SU-DHL-6 (cell line): ENCODE results near the gene OSR1.

Experiments used
- H2AFZ ChIP-seq: fragments of 200-600 bp; sonication (generic); 2 replicates; pipeline ENCODE4 v1.6.1; 2014; ENCODE audit warnings: low read depth, mild to moderate bottlenecking, moderate library complexity, mixed read lengths, antibody characterized with exemption, low read length; ENCODE audit not compliant: severe bottlenecking
- H3F3A ChIP-seq: fragments of 200-600 bp; shearing (Covaris generic); 2 replicates; pipeline ENCODE4 v1.6.0; 2016; ENCODE audit warnings: antibody characterized with exemption, mild to moderate bottlenecking; ENCODE audit not compliant: insufficient read depth
- H3K27ac ChIP-seq: fragments of 200-600 bp; sonication (generic); 2 replicates; pipeline ENCODE4 v1.5.1; 2016; ENCODE audit warnings: low read depth, mild to moderate bottlenecking, low read length, moderate library complexity, mixed read lengths
- H3K27me3 ChIP-seq: fragments of 200-600 bp; sonication (generic), shearing (Covaris generic); 2 replicates; pipeline ENCODE4 v1.6.0; 2014; ENCODE audit warnings: mild to moderate bottlenecking, low read length
- H3K36me3 ChIP-seq: fragments of 200-600 bp; sonication (generic); 2 replicates; pipeline ENCODE4 v1.6.1; 2014; ENCODE audit warnings: mild to moderate bottlenecking, low read length, mixed read lengths
- H3K4me2 ChIP-seq: fragments of 300-600, 200-600 bp; shearing (Covaris generic), sonication (generic); 2 replicates; pipeline ENCODE4 v1.6.0; 2014; ENCODE audit warnings: low read length, low read depth, mild to moderate bottlenecking; ENCODE audit not compliant: poor library complexity, severe bottlenecking
- H3K4me3 ChIP-seq: fragments of 200-600 bp; sonication (generic); 2 replicates; pipeline ENCODE4 v1.5.1; 2014; ENCODE audit warnings: antibody characterized with exemption, low read length, mild to moderate bottlenecking, mixed read lengths; ENCODE audit not compliant: insufficient read depth, poor library complexity, severe bottlenecking
- H3K79me2 ChIP-seq: fragments of 200-600 bp; sonication (generic); 2 replicates; pipeline ENCODE4 v1.6.1; 2014; ENCODE audit warnings: mild to moderate bottlenecking, low read length, moderate library complexity; ENCODE audit not compliant: insufficient read depth
- H3K9ac ChIP-seq: fragments of 200-600 bp; sonication (generic); 2 replicates; pipeline ENCODE4 v1.7.0; 2014; ENCODE audit warnings: mild to moderate bottlenecking, low read length
- H3K9me2 ChIP-seq: fragments of 200-600 bp; sonication (generic); replicated peaks from 2 replicates; pipeline ENCODE4 v1.6.1; 2014; ENCODE audit warnings: low read length; ENCODE audit not compliant: insufficient read depth
- H3K9me3 ChIP-seq: fragments of 200-600 bp; sonication (generic); 2 replicates; pipeline ENCODE4 v1.6.1; 2014; ENCODE audit warnings: low read length, mixed read lengths; ENCODE audit not compliant: insufficient read depth
- H4K20me1 ChIP-seq: fragments of 200-600 bp; sonication (generic); 2 replicates; pipeline ENCODE4 v1.6.1; 2014; ENCODE audit warnings: low read depth, mild to moderate bottlenecking, antibody characterized with exemption, low read length, moderate library complexity, mixed read lengths
- EZH2phosphoT487 ChIP-seq: fragments of 200-600 bp; sonication (generic), shearing (Covaris generic); conservative IDR thresholded peaks from 2 replicates; pipeline ENCODE4 v1.6.1; 2018; ENCODE audit warnings: mild to moderate bottlenecking, antibody characterized with exemption, low read length, moderate library complexity, mixed read lengths
- TF ChIP-seq, protein P1 (sequence below): fragments of 200-600 bp; sonication (generic); IDR thresholded peaks from one replicate; pipeline ENCODE4 v1.5.1; 2017; ENCODE audit warnings: antibody characterized with exemption, mild to moderate bottlenecking, low read length, moderate library complexity; ENCODE audit not compliant: insufficient read depth, poor library complexity, severe bottlenecking

OSR1 gene

DNA sequence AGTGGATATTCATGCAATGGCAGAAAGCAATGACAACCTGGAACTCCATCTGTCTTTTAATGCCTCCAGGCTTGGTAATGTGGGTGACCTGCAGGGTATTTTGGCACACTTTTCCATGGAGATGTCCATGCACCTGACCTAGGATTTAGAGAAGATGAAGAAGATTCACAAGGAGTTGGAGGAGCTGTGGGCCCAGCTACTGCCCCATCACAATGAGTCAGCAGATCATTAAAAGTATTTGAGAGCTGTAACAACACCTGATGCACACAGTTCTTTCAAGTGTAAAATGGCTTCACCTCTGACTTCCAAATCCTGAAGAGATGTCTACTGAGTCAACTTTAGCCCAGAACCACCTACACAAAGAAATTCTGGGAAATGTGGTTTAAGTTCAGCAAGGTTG is 22.1 kb upstream of the OSR1 start:
- Histone ChIP-seq H3K27ac (no peak overlapping the region), H3K4me3 (no peak overlapping the region), H3K9me3 (no peaks in the 10 kb centered on the region), H3K4me2 (no peak overlapping the region), H3K36me3 (no peaks in the 10 kb centered on the region), H3K27me3 (no peaks in the 10 kb centered on the region), H2AFZ (no peak overlapping the region), H3F3A (no peaks in the 10 kb centered on the region), H3K9me2 (no peaks in the 10 kb centered on the region), H4K20me1 (no peaks in the 10 kb centered on the region), H3K79me2 (no peaks in the 10 kb centered on the region), H3K9ac (no peak overlapping the region)
- TF ChIP-seq, protein P1, sequence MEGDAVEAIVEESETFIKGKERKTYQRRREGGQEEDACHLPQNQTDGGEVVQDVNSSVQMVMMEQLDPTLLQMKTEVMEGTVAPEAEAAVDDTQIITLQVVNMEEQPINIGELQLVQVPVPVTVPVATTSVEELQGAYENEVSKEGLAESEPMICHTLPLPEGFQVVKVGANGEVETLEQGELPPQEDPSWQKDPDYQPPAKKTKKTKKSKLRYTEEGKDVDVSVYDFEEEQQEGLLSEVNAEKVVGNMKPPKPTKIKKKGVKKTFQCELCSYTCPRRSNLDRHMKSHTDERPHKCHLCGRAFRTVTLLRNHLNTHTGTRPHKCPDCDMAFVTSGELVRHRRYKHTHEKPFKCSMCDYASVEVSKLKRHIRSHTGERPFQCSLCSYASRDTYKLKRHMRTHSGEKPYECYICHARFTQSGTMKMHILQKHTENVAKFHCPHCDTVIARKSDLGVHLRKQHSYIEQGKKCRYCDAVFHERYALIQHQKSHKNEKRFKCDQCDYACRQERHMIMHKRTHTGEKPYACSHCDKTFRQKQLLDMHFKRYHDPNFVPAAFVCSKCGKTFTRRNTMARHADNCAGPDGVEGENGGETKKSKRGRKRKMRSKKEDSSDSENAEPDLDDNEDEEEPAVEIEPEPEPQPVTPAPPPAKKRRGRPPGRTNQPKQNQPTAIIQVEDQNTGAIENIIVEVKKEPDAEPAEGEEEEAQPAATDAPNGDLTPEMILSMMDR = no peak
- TF ChIP-seq EZH2phosphoT487 = no peak

GRCh38 chr2:19378939-19379338 is 20.5 kb upstream of the OSR1 start:
- H3F3A ChIP-seq = no peaks in the 10 kb centered on the region
- H3K4me3 ChIP-seq = no peak overlapping the region
- H4K20me1 ChIP-seq = no peaks in the 10 kb centered on the region
- H3K9me2 ChIP-seq = no peaks in the 10 kb centered on the region
- H3K9me3 ChIP-seq = no peaks in the 10 kb centered on the region
- no peaks in the 10 kb centered on the region for H3K27me3 ChIP-seq
- no peak overlapping the region for H3K4me2 ChIP-seq
- H2AFZ ChIP-seq = no peak overlapping the region
- no peak overlapping the region for H3K9ac ChIP-seq
- H3K27ac ChIP-seq = no peak overlapping the region
- TF ChIP-seq, protein P1 = no peak
- TF ChIP-seq EZH2phosphoT487 = no peak
- H3K36me3 ChIP-seq = no peaks in the 10 kb centered on the region
- H3K79me2 ChIP-seq = no peaks in the 10 kb centered on the region

GRCh38 chr2:19377717-19378116 is 19.3 kb upstream of the OSR1 start:
- no peaks in the 10 kb centered on the region for H3K27me3 ChIP-seq
- no peaks in the 10 kb centered on the region for H3K36me3 ChIP-seq
- H3K79me2 ChIP-seq = no peaks in the 10 kb centered on the region
- H3K4me2 ChIP-seq = no peak overlapping the region
- H4K20me1 ChIP-seq = no peaks in the 10 kb centered on the region
- no peaks in the 10 kb centered on the region for H3K9me2 ChIP-seq
- no peak for TF ChIP-seq EZH2phosphoT487
- H3K4me3 ChIP-seq = no peak overlapping the region
- H3K27ac ChIP-seq = no peak overlapping the region
- no peak overlapping the region for H2AFZ ChIP-seq
- H3K9ac ChIP-seq = no peak overlapping the region
- H3K9me3 ChIP-seq = no peaks in the 10 kb centered on the region
- no peaks in the 10 kb centered on the region for H3F3A ChIP-seq

GRCh38 chr2:19373352-19373751 is 14.9 kb upstream of the OSR1 start:
- H3K4me2 ChIP-seq = no peak overlapping the region
- TF ChIP-seq, protein P1 = no peak
- TF ChIP-seq EZH2phosphoT487 = no peak
- H3K36me3 ChIP-seq = no peaks in the 10 kb centered on the region
- H3K9me3 ChIP-seq = no peaks in the 10 kb centered on the region
- H3F3A ChIP-seq = no peaks in the 10 kb centered on the region
- H3K27me3 ChIP-seq = no peaks in the 10 kb centered on the region
- no peak overlapping the region for H2AFZ ChIP-seq
- no peaks in the 10 kb centered on the region for H3K79me2 ChIP-seq
- no peak overlapping the region for H3K9ac ChIP-seq
- H3K27ac ChIP-seq = no peak overlapping the region
- H3K4me3 ChIP-seq = no peak overlapping the region
- H4K20me1 ChIP-seq = no peaks in the 10 kb centered on the region
- no peaks in the 10 kb centered on the region for H3K9me2 ChIP-seq
